ENCODE data around the gene OR51F2.
"Not testable (repeated sequence)": the region's sequence is repeated elsewhere in the genome, so short reads cannot be mapped to it uniquely, and the experiment has no call there.

OR51F2 gene, protein sequence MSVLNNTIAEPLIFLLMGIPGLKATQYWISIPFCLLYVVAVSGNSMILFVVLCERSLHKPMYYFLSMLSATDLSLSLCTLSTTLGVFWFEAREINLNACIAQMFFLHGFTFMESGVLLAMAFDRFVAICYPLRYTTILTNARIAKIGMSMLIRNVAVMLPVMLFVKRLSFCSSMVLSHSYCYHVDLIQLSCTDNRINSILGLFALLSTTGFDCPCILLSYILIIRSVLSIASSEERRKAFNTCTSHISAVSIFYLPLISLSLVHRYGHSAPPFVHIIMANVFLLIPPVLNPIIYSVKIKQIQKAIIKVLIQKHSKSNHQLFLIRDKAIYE

DNA sequence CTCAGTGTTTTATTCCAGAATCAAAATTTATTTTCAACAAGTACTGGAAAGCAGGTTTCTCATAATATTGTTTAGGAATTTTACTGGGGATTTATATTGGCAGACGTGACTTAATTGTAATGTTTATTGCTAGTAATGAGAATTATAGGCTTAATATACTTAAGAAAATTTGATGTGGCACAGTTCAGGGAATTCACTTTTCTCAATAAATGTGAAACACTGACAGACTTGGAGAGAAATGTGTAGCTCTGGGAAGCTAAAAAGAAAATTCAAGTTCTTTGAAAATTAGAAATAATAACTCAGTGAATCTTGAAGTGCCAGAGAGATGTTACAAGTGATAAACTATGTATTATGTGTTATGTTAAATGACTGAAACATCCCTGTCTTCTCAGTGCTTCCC, at the start of gene OR51F2:
Gene OR51F2, plus strand, starts transcription at position 301 of the 400 bp plus-strand sequence. CDS start 101 bp downstream, outside the sequence.
- no peak for DNase-seq

DNA sequence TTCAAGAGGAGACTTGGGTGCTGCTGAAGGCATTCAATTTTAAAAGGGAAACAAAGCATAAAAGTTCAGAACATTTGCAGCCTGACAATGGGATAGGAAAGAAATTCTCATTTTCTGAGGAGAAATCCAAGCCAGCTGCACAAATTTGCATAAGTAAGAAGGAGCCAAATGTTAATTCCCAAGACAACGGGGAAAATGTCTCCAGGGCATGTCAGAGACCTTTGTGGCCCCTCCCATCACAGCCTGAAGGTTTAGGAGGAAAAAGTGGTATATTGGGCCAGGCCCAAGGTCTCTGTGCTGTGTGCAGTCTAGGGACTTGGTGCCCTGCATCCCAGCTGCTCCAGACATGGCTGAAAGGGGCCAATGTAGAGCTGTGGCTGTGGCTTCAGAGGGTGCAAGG, 38.7 kb upstream of the OR51F2 start:
- DNase-seq, result no peak

DNA sequence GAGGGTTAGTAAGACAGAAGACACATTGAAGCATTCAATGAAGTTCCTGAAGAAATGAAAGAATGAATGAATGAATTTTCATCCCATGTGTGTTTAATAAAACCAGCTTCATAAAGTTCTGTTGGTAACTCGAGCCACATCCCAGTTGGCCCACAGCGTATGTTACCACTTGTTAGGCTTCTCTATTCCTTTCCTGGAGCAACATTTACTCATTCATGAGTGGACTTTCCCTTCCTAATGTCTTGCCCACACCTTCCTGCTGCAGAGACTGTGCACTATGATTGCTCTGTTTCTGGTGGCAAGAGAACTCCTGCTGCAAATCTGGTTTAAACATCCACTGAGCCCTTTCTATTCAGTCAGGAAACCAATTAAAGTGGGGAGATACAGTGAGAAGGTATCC, 23.9 kb upstream of the OR51F2 start:
- DNase-seq, result no peak

DNA sequence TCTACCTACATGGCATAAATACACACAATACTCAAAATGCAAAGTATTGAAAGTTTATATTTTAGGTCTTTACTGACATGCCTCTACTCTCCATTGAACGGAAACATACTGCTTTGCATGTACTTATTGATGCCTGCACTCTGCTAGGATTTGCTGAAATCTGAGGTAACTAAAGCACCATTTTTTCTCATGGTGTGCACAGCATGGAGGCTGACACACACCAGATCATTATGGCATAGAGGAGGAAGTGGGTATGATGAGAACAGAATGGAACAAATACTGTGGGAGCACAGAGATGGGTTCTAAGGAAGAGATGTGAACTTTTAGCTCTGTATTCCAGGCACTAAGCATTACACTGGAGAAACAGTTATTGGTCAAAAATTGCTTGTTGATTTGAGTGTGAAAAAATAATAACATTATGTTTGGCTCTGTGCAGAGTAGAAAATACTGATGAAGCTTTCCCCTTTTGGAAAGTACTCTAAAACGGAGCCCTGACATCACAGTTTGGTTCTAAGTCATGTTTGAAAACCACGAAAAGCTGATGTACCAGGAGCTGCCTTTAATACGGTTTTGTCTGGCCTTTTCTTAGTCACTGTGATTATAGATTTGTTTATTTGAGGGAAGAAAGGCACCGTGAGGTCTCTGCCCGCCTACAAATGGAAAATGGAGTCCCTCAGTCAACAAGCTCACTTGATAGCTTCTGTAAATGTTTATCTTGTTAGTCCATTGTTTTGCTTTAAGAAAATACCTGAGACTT, 22.5 kb upstream of the OR51F2 start:
- no peak for DNase-seq

DNA sequence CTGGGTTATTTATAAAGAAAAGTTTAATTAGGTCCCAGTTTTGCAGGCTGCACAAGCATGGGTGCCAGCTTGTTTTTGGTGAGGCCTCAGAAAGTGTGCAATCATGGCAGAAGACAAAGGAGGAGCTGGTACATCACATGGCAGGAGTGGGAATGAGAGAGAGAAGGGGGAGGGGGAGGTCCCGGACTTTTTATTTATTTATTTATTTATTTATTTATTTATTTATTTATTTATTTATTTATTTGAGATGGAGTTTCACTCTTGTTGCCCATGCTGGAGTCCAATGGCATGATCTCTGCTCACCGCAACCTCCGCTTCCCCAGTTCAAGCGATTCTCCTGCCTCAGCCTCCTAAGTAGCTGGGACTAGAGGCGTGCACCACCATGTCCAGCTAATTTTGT, 19.8 kb upstream of the OR51F2 start:
- DNase-seq, result not testable (repeated sequence)

DNA sequence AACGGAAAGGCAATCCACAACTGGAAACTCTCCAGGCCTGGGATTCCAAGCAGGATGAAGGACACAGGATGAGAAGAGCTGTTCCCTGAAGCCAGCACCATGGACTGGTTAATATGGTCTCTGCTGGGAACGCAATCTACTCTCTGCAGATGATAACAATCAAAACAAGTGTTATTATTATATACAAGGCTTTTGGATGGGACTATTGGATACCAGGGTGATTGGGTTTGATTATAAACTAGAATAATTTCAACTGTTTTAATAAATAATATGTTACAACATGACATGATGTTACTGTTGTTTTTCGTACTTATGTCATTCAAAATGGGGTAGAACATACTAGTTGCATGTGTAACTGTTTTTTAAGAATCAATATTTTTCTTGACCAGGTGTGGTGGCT, 16.8 kb upstream of the OR51F2 start, which contains the start of gene OR52R1:
Gene OR52R1, minus strand, starts transcription at position 101 of the 400 bp plus-strand sequence. Its CDS starts 0 bp downstream, at position 101.
- DNase-seq, result no peak

DNA sequence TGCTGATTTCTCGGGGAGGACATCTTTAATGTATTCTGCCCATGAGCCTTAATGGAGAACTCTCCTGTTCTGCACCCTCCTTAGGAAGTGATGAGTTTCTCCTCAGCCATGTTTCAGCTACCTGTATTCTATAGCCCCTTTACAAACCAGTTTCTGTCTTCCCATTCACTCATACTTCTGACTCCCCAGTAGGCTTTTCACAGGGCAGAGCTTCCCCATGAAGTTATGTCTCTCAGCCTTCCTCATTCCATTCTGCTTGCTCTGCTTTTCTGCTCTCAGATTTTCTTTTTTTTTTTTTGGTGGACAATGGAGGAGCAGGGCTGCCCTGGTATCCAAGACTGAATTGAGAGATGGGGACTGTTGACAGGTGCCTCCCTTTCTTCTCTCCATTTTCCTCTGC, 12.6 kb upstream of the OR51F2 start:
- DNase-seq, result no peak

DNA sequence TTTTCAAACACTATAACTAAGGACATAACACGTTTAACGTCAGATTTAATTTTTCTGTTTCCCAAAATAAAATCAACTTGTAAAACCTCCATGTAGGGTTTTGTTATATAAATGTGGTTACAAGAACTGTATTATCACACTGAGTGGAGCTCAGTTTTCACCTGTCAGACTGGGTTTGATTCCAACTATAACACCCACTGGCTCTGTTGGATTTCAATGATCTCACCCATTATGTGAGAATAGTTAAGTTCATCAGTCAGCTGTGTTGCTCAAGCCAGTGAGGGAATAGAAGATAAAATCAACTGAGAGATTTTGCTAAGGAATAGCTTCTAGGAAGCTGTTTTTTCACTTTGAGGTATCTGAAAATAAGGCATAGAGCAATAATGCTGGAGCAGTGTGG, 11.9 kb upstream of the OR51F2 start:
- no peak for DNase-seq

DNA sequence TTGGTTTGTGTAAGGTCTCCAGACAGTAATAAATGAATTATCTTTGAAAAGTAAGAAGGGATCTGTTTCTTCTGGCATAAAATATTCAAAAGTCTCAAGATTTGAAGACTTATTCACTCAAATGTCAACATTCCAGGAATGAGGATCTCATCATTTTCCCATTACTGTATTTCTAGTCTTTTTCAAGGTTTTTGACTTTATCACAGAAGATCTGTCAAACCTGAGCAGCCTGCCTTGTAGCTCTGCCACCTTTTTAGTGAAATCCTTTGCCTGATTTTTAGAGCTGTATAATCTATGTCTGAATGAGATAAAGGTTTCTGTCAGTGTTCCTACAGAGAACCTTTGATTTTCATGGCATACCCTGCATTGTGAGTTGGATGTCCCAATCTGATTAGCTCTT, 4.0 kb downstream of the OR51F2 start:
- no peak for DNase-seq

DNA sequence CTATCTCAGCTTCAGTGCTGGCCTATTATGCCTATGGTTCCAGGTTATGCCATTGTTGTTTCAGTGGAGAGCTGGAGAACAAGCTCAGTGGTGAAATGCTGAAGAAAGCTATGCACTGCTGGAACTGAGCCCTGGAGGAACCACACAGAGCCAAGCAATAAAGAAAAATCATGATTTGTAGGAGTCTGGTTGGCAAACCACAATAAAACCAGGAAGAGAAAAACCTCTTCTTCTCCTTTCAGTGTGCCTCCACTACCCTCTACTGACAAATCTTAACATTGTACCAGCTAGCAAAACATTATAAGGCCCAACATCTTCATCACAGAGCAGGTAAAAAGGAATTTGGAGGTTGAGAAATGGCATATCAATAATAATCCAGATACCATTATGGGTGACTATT, 5.3 kb downstream of the OR51F2 start:
- DNase-seq, result no peak

DNA sequence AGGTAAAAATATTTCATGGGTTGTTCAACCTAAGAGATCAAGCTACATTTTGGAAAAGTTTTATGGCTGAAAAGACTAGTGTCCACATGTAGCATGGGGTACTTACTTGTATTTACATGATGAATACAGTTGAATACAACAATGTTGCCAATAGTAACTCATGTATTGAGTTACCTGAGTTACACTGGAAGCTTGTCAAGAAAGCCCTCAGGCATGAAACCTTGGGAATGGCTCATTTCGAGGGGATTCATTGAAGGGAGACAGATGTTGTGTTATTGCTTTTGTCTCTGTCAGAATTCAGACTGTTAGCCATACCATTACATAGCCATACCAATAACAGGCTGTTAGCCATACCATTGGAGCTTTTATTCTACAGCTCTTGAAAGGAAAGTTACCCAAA, 9.2 kb downstream of the OR51F2 start:
- no peak for DNase-seq

DNA sequence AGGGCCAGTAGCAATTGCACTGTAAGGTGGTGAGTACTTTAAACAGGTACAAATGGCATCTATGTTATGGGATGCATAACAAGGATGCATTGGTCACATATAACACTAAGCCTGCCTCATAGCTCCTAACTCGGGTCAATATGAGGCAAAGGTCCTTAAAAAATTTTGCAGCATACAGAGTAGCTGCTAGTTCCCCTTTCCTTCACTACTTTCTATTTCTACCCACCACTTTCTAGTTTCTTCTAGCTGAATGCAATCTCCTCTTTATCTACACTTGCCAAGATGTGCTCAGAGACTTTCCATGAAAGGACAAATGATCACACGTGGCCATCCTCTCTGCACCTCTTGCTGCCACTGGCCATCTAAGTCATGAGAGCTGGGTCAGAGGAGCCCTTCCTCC, 9.8 kb downstream of the OR51F2 start:
- no peak for DNase-seq

DNA sequence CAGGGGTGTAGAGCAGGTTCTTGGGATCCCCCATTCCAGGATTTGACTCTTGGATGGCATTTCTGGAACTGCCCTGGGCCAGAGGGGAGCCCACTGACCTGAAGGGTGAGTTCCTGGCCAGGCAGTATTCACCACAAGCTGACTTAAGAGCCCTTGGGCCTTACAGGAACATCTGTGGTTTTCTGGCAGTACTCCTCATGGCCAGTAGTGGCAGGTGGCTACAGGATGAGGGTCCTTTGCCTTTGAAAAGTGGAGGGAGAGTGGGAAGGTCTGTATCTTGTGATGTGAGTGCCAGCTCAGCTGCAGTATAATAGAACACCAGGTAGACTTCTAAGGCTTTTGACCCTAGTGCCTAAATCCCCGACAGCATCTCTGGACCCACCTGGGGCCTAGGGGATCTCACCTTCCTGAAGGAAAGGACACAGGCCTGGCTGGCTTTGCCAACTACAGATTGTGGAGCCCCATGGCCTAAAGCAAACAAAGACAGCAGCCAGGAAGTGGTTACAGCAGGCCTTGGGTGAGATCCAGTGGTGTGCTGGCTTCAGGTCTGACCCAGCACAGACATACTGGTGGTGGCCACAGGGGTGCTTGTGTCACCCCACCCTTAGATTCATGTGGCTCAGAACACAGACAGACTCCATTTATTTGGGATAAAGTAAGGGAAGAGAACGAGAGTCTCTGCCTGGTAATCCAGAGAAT, 18.9 kb downstream of the OR51F2 start:
- no peak for DNase-seq

DNA sequence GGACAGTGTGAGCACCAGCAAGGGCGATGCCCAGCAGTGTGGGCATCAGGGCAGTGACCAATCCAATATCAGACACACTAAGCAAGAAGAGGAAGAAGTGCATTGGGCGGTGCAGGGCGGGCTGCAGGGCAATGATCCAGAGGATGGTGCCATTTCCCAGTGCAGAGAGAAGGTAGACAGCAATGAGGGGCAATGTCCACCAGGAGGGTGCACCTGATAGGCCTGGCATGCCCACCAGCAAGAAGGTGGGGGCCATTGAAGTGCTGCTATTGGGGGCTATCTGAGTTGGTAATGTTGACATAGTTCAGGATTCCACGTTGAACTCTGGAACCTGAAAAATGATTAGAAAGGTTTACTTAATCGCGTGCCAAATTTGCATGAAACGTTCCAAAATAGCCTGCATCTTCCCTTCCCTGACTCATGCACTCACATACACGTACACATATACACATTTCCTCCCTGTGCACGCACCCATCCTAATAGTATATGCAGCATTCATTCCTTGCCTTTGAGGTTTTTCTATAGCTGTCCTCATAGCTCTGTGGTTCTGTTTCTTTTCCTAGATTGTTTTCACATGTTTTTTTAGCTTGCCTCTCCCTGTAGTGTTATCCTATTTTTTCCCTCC, 27.9 kb downstream of the OR51F2 start, which contains the start of gene OR51S1:
Gene OR51S1, minus strand, starts transcription at position 301 of the 625 bp plus-strand sequence. Its CDS starts 0 bp downstream, at position 301.
- no peak for DNase-seq

DNA sequence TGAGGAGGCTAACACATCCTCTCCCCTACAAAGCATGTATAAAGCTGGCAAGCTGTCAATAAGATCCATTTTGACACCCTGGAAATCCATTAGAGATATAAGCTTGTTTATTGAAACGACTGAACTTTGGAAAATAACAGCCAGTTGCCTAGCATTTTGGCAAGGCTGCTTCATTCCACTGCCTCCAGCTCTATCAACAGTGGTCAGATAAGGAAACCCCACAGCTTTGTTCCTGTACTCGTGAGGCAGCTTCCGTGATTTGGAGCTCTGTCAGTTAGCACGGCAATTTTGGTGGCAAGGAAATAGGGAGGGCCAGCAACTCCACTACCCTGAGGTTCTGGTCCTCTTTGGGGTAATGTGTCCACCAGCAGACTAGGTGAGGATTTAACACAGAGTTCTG, 29.9 kb downstream of the OR51F2 start:
- DNase-seq, result no peak

DNA sequence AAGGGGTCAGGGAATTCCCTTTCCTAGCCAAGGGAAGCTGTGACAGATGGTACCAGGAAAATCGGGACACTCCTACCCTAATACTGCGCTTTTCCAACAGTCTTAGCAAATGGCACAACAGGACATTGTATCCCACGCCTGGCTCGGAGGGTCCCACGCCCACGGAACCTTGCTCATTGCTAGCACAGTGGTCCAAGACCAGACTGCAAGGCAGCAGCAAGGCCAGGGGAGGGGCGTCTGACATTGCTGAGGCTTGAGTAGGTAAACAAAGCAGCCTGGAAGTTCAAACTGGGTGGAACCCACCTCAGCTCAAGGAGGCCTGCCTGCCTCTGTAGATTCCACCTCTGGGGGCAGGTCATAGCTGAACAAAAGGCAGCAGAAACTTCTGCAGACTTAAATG, 33.2 kb downstream of the OR51F2 start:
- not testable (repeated sequence) for DNase-seq

DNA sequence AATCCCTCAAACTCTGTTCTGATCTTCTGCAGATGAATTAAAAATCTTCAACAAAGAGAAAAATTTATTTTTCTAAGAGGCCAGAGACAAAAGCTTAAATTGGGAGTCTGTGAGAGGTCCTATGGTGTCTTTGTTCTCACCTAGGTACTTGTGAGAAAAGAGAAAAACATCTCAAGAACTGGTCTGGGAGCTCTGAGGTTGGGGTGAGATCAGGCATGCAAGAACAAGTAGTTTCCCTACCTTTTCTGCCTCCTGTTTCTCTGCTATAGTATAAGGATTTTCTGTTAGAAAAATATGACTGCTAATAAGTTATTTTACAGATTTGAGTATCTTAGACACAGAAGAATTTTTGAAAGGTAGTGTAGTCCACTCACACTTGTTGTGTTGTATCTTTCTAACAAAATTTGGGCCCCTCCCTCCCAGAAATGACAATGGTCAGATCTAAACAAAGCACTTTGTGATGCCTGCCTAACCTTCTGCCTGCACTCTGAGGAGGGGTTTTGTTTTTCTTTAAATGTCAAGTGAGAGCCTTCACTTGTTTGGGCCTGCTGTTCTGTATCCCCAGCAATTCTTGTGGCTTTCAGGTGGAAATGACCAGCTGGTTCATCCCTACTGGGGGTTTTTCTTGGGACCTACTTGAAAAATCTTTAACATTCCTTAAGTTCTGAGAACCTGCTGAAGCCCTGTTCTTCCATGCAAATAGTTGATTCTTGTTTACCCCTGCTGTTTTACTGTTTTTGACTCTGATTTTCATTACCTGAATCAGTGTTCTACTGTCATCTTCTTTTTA, 41.5 kb downstream of the OR51F2 start:
- DNase-seq, result no peak

DNA sequence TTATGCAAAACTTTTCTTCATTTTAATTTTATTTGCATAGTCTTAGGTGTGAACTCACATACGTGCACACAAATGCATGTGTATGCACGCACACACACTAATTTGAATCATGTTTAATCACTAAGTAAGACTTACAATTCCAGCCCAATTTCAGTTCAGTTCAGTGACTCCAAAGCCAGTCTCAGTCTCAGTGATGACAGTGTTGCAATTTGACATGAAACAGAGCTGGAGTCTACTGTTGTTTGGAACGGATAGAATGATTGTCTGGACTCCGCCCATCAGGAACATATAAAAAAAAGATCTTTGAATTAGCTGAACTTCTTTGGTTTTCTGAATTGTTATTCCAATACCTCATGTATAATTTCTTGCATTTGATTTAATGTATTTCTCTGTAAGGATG, 42.8 kb downstream of the OR51F2 start:
- no peak for DNase-seq

DNA sequence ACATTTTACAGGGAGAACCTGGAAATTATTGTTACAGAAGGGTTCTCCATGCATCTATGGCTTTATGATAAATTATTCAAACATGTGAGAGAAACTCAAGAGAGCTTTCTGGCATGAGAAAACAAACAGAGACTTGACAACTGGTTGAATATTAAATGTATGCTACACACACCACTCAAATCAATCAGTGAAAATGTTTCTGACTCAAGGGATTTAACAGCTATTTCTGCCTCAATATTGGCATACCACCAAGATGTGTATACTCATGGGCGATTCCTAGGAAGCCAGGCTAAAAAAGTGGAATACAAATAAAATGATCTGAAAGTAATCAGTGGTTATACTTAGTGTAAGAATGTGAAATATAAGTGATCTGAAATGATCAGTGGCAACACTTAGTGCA, 44.7 kb downstream of the OR51F2 start:
- DNase-seq, result no peak

Measured in CD4-positive, alpha-beta T cell treated with Interleukin-4 for 4 hours (primary cell).